HepG2 (cell line): ENCODE results near the gene TMEM63C. TPM values are rescaled to one million over a fixed set of nuclear protein-coding genes. Genes with fewer than 3 reads are reported as not detected.
A peak's percentile ranks its signal among the peaks of the same experiment; 100 is the strongest.

Experiments used
- ARNTL ChIP-seq: sonication (generic); formaldehyde crosslinking; IDR thresholded peaks from 2 replicates; pipeline ENCODE4 v1.4.0; 2020; ENCODE audit warnings: mild to moderate bottlenecking, missing genetic modification reagents
- EEA1 ChIP-seq: sonication (generic); formaldehyde crosslinking; IDR thresholded peaks from 2 replicates; pipeline ENCODE4 v1.5.1; 2020; ENCODE audit warnings: mild to moderate bottlenecking, missing genetic modification reagents, borderline replicate concordance
- NR2F6 ChIP-seq, 2 experiments: IDR thresholded peaks; 2 replicates each; pipeline ENCODE4 v1.6.1; 2016; ENCODE audit warnings: antibody characterized with exemption in 1 of 2, mild to moderate bottlenecking in 1 of 2
- PATZ1 ChIP-seq: sonication (generic); formaldehyde crosslinking; IDR thresholded peaks from 2 replicates; pipeline ENCODE4 v1.4.0; 2020; ENCODE audit warnings: missing genetic modification reagents
- PAXIP1 ChIP-seq: sonication (generic); formaldehyde crosslinking; conservative IDR thresholded peaks from 2 replicates; pipeline ENCODE4 v1.4.0; 2020; ENCODE audit warnings: mild to moderate bottlenecking, missing genetic modification reagents, moderate library complexity
- ZFP62 ChIP-seq: sonication (generic); formaldehyde crosslinking; IDR thresholded peaks from 2 replicates; pipeline ENCODE4 v1.4.0; 2020; ENCODE audit warnings: missing genetic modification reagents
- ZMYM3 ChIP-seq: sonication (generic); formaldehyde crosslinking; IDR thresholded peaks from 2 replicates; pipeline ENCODE4 v1.5.1; 2020; ENCODE audit warnings: mild to moderate bottlenecking, missing genetic modification reagents
- ZNF281 ChIP-seq: sonication (generic); formaldehyde crosslinking; IDR thresholded peaks from 2 replicates; pipeline ENCODE4 v1.4.0; 2020; ENCODE audit warnings: missing genetic modification reagents, borderline replicate concordance
- ZNF609 ChIP-seq: sonication (generic); formaldehyde crosslinking; IDR thresholded peaks from 2 replicates; pipeline ENCODE4 v1.4.0; 2020; ENCODE audit warnings: mild to moderate bottlenecking, missing genetic modification reagents, borderline replicate concordance
- ZNF773 ChIP-seq: sonication (generic); formaldehyde crosslinking; IDR thresholded peaks from 2 replicates; pipeline ENCODE4 v1.4.0; 2020; ENCODE audit warnings: missing genetic modification reagents, borderline replicate concordance
- ZUFSP ChIP-seq: sonication (generic); formaldehyde crosslinking; IDR thresholded peaks from 2 replicates; pipeline ENCODE4 v1.9.0; 2021; ENCODE audit warnings: missing genetic modification reagents, mild to moderate bottlenecking, borderline replicate concordance
- polyA plus RNA-seq, 8 experiments: library from polyadenylated mRNA; depleted of rRNA in 3 of 8; stranded (reverse) in 7 of 8; unstranded in 1 of 8; fragments of >200 nt; fragmentation: Illumina TruSeq in 4 of 8; extraction: Trizol in 4 of 8; gene quantifications; 2 replicates each; pipeline versions ENCODE4 v1.2.1 to v1.2.3, GENCODE V29; 2011 to 2016; ENCODE audit warnings: low read depth in 4 of 8, missing spikeins in 1 of 8, mixed read lengths in 1 of 8; ENCODE audit not compliant: insufficient read depth in 1 of 8
- total RNA-seq, 5 experiments: library from RNA; depleted of rRNA; stranded (reverse); fragments of >200 nt; fragmentation: Illumina TruSeq; extraction: Trizol; gene quantifications; 2 replicates each; pipeline ENCODE4 v1.2.3, GENCODE V29; 2016; ENCODE audit warnings: low read depth in 1 of 5

The TMEM63C gene
- total and polyA plus RNA-seq, 2 of the 13 experiments (the other 11 are each of a cell fraction or from before 2014, with no cell fraction given) = 0.17 to 0.27 TPM

GRCh38 chr14:77306851-77307496, 125.4 kb downstream of the TMEM63C start (continued):
- TF ChIP-seq ZNF609 (CRISPR knock-in tag) (peak; percentile 37; the same call in 1 of the 2 replicates), NR2F6 (IDR thresholded peaks at IDR 0.05) (peak; percentile 38; the same call in 1 of the 2 replicates), NR2F6 (CRISPR knock-in tag; IDR thresholded peaks at IDR 0.05) (no peak), ZMYM3 (CRISPR knock-in tag) (no peak), ARNTL (no peak), ZNF773 (CRISPR knock-in tag) (no peak), ZFP62 (CRISPR knock-in tag) (no peak), ZUFSP (CRISPR knock-in tag) (no peak), EEA1 (no peak), PAXIP1 (CRISPR knock-in tag) (peak; percentile 57), PATZ1 (0 out of 2 replicates have a peak, but pooled peaks have one; percentile 26), ZNF281 (CRISPR knock-in tag) (peak; percentile 39; the same call in 1 of the 2 replicates)
